ENCODE measurements around the gene FUOM. TPM values are rescaled to one million over a fixed set of nuclear protein-coding genes. Genes with fewer than 3 reads are reported as not detected.

FUOM gene
- total and polyA plus RNA-seq, 2 of the 8 experiments (the other 6 are each of a cell fraction or from before 2014, with no cell fraction given), result 22.0 to 30.4 TPM

DNA sequence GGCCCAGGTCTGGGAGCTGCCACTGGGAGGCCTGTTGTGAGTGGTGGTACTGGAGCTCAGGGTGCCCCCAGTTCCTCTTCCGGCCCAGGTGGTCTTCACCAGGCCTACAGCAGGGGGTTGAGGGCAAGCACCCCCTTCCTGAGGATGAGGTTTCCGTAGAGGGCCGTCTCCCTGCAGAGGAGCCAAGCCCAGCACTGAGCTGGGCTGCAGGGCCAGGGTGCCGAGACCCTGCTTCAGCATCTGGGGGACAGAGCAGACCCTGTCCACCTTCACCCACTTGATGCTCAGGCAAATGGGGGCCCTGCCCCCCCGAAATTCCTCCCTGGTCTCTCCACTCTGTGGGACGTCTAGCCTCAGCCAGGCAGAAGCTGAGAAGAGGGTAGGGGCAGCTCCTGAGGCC is 2.6 kb downstream of the FUOM start:
- Histone ChIP-seq H3K56ac (replicated peaks; ENCODE audit: insufficient read length, low read depth, low read length) (no peak overlapping the region), H3K18ac (ENCODE audit: extremely low read depth, low read length) (no peak overlapping the region), H3K79me1 (ENCODE audit: low read depth, low read length) (no peaks in the 10 kb centered on the region; the same call in 1 of the 2 replicates), H2BK12ac (ENCODE audit: low read depth, low read length) (no peak overlapping the region), H3K27me3 (replicated peaks in 1 of 4; ENCODE audit: control insufficient read depth in 3 of 4, extremely low read depth in 1 of 4, insufficient read depth in 3 of 4, low read length in 3 of 4) (peaks cover 0 to 16% (median 4%) of the 10 kb centered on the region in 4 experiments; a peak in 5 of 7 replicates), H3K27ac (ENCODE audit: low read depth, low read length) (no peak overlapping the region), H3K36me3 (ENCODE audit: control insufficient read depth in 2 of 4, insufficient read depth in 4 of 4, low read length in 3 of 4) (no peaks in the 10 kb centered on the region; a peak in 2 of 8 replicates), H3K4me2 (ENCODE audit: insufficient read depth in 1 of 2, low read depth in 2 of 2, low read length in 2 of 2) (no peak overlapping the region), H3K79me2 (ENCODE audit: control insufficient read depth in 1 of 2, insufficient read depth in 2 of 2, low read length in 2 of 2) (no peaks in the 10 kb centered on the region), H3K4ac (replicated peaks; ENCODE audit: insufficient read length, low read depth, low read length) (no peak overlapping the region), H3K9ac (replicated peaks in 1 of 4; ENCODE audit: extremely low read depth in 1 of 4, low read depth in 3 of 4, low read length in 3 of 4) (no peak overlapping the region), H2BK20ac (ENCODE audit: low read length) (no peak overlapping the region), H2AK5ac (ENCODE audit: low read depth, low read length) (no peak overlapping the region), H3K23me2 (ENCODE audit: low read depth, low read length) (peaks cover 6% of the 10 kb centered on the region; the same call in 1 of the 2 replicates), H4K20me1 (replicated peaks in 1 of 2; ENCODE audit: control insufficient read depth in 1 of 2, insufficient read depth in 2 of 2, low read length in 2 of 2) (peaks cover 7 to 16% of the 10 kb centered on the region in 2 experiments), H2AFZ (ENCODE audit: low read length) (no peak overlapping the region), H3K23ac (ENCODE audit: insufficient read length) (no peak overlapping the region), H2BK15ac (ENCODE audit: low read length) (no peak overlapping the region), H3K9me3 (ENCODE audit: insufficient read depth in 2 of 2, low read depth in 1 of 2, low read length in 1 of 2) (no peaks in the 10 kb centered on the region), H4K8ac (ENCODE audit: extremely low read depth, insufficient read depth, low read length) (no peak overlapping the region), H3K4me1 (replicated peaks in 1 of 4; ENCODE audit: control insufficient read depth in 3 of 4, insufficient read depth in 4 of 4, low read length in 3 of 4) (peaks cover 0 to 15% (median 5%) of the 10 kb centered on the region in 4 experiments; a peak in 4 of 7 replicates), H2BK5ac (ENCODE audit: low read depth, low read length) (no peak overlapping the region), H4K5ac (ENCODE audit: insufficient read length, low read depth, low read length) (no peak overlapping the region), H3K14ac (ENCODE audit: insufficient read length) (no peak overlapping the region), H4K91ac (replicated peaks; ENCODE audit: insufficient read length, low read length) (no peak overlapping the region), H2BK120ac (replicated peaks; ENCODE audit: low read depth, low read length) (no peak overlapping the region), H3K4me3 (ENCODE audit: extremely low read depth in 1 of 4, insufficient read depth in 2 of 4, low read depth in 3 of 4, low read length in 4 of 4) (no peak overlapping the region)
- ChIA-PET POLR2A (ENCODE audit: partially characterized antibody) (interaction anchor here (0.8 to 5.0 kb wide), 4 partner anchors 9 to 36 kb away, joined by 3 to 38 read pairs (median 3); partner anchors contain the start of gene PRAP1), CTCF (ENCODE audit: partially characterized antibody) (interaction anchor here (1.3 to 4.9 kb wide), 2 partner anchors 22 to 26 kb away, joined by 3 to 57 read pairs; no protein-coding TSS in a partner anchor)
- DNase-seq (ENCODE audit: low read depth in 1 of 2, low spot score in 2 of 2) (no peak), FAIRE-seq (no peak)
- WGBS, 2 experiments (ENCODE audit: extremely low coverage in 1 of 2, insufficient coverage in 1 of 2, insufficient read length in 1 of 2, insufficient replicate concordance in 2 of 2, low coverage in 1 of 2, low lambda C conversion rate in 2 of 2, missing lambda C conversion rate in 1 of 2), result 88% methylated on average over 6 of the region's 6 CpGs; no CpG with 5 or more reads in 1 of the 2 experiments
- no peak for TF ChIP-seq CREB1 (IDR thresholded peaks at IDR 0.05)
- TF ChIP-seq BCL11A (IDR thresholded peaks at IDR 0.05; ENCODE audit: low read depth in 2 of 2, low read length in 2 of 2), result no peak
- TF ChIP-seq CHD1 (IDR thresholded peaks at IDR 0.05; ENCODE audit: low read depth, low read length), result no peak
- TF ChIP-seq, protein P1, sequence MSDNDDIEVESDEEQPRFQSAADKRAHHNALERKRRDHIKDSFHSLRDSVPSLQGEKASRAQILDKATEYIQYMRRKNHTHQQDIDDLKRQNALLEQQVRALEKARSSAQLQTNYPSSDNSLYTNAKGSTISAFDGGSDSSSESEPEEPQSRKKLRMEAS (IDR thresholded peaks at IDR 0.05), result no peak
- no peak for TF ChIP-seq MAFK (IDR thresholded peaks at IDR 0.05; ENCODE audit: low read depth, low read length)
- TF ChIP-seq HDAC2 (IDR thresholded peaks at IDR 0.05; ENCODE audit: borderline replicate concordance in 1 of 2, low read depth in 2 of 2, low read length in 2 of 2), result no peak
- no peak for TF ChIP-seq CBX8 (IDR thresholded peaks at IDR 0.05; ENCODE audit: borderline replicate concordance, low read depth, low read length)
- TF ChIP-seq, protein P2, sequence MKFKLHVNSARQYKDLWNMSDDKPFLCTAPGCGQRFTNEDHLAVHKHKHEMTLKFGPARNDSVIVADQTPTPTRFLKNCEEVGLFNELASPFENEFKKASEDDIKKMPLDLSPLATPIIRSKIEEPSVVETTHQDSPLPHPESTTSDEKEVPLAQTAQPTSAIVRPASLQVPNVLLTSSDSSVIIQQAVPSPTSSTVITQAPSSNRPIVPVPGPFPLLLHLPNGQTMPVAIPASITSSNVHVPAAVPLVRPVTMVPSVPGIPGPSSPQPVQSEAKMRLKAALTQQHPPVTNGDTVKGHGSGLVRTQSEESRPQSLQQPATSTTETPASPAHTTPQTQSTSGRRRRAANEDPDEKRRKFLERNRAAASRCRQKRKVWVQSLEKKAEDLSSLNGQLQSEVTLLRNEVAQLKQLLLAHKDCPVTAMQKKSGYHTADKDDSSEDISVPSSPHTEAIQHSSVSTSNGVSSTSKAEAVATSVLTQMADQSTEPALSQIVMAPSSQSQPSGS (IDR thresholded peaks at IDR 0.05; ENCODE audit: low read length), result no peak
- no peak for TF ChIP-seq SP1 (IDR thresholded peaks at IDR 0.05; ENCODE audit: low read depth, low read length)
- no peak for TF ChIP-seq RXRA (IDR thresholded peaks at IDR 0.05; ENCODE audit: insufficient read depth, low read depth, low read length)
- TF ChIP-seq YY1 (IDR thresholded peaks at IDR 0.05; ENCODE audit: low read depth, low read length), result no peak
- TF ChIP-seq RNF2 (IDR thresholded peaks at IDR 0.05; ENCODE audit: borderline replicate concordance, low read depth, low read length, missing control alignments, poor library complexity, severe bottlenecking), result no peak
